ENCODE measurements around the gene ABCG4. TPM values are rescaled to one million over a fixed set of nuclear protein-coding genes. Genes with fewer than 3 reads are reported as not detected.

ABCG4 gene
- total and polyA plus RNA-seq, 3 donors from 2014 or later = 3.9 to 11.2 (median 5.4) TPM

GRCh38 chr11:119202554-119202953, 53.7 kb downstream of the ABCG4 start:
- intact Hi-C loops (cut with DNase I; ENCODE audit: low total_unique reads) = no loop called here
- WGBS, 2 donors = 92% methylated on average over 7 of the region's 7 CpGs
- TF ChIP-seq POLR2A (IDR thresholded peaks at IDR 0.05) = no peak
- no peak for TF ChIP-seq CTCF (IDR thresholded peaks at IDR 0.05)

GRCh38 chr11:119204066-119204465, 55.2 kb downstream of the ABCG4 start:
- 95 to 96% methylated on average over 9 of the region's 9 CpGs for WGBS, 2 donors
- no peak for DNase-seq
- TF ChIP-seq CTCF (IDR thresholded peaks at IDR 0.05) (no peak), POLR2A (IDR thresholded peaks at IDR 0.05) (no peak)
- intact Hi-C loops (cut with DNase I; ENCODE audit: low total_unique reads) = no loop called here
- no peaks in the 10 kb centered on the region for H3K36me3 ChIP-seq (ENCODE audit: low read depth, missing control alignments)
- H3K4me3 ChIP-seq = no peak overlapping the region
- no peak overlapping the region for H3K27ac ChIP-seq
- H3K27me3 ChIP-seq = no peaks in the 10 kb centered on the region
- no peaks in the 10 kb centered on the region for H3K9me3 ChIP-seq
- no peaks in the 10 kb centered on the region for H3K4me1 ChIP-seq

More at GRCh38 chr11:119202554-119202953, 53.7 kb downstream of the ABCG4 start:
- H3K9me3 ChIP-seq = no peaks in the 10 kb centered on the region
- no peaks in the 10 kb centered on the region for H3K36me3 ChIP-seq (ENCODE audit: low read depth, missing control alignments)
- no peak overlapping the region for H3K4me3 ChIP-seq
- no peak for DNase-seq
- H3K27me3 ChIP-seq = no peaks in the 10 kb centered on the region
- H3K4me1 ChIP-seq = no peaks in the 10 kb centered on the region
- H3K27ac ChIP-seq = no peak overlapping the region

GRCh38 chr11:119205080-119205479, 56.2 kb downstream of the ABCG4 start:
- Histone ChIP-seq H3K27ac (peak overlapping the region in 1 of 2 donors; percentile 98), H3K27me3 (no peaks in the 10 kb centered on the region), H3K36me3 (ENCODE audit: low read depth, missing control alignments) (no peaks in the 10 kb centered on the region), H3K4me3 (peak overlapping the region; percentile 90 to 91), H3K9me3 (no peaks in the 10 kb centered on the region), H3K4me1 (no peaks in the 10 kb centered on the region)
- DNase-seq = no peak
- intact Hi-C loops (cut with DNase I; ENCODE audit: low total_unique reads) = loop anchor here (5.0 kb wide), 1 partner anchor 117 kb away; no protein-coding TSS in a partner anchor
- TF ChIP-seq CTCF (IDR thresholded peaks at IDR 0.05) (no peak), POLR2A (IDR thresholded peaks at IDR 0.05) (no peak)
- 18 to 41% methylated on average over 10 of the region's 10 CpGs for WGBS, 2 donors

GRCh38 chr11:119205574-119206510, 57.0 kb downstream of the ABCG4 start, which contains the start of gene CBL:
Gene CBL (plus strand): TSS chr11:119206339. CDS start chr11:119206418, 79 bp downstream.
- H3K27me3 ChIP-seq = no peaks in the 10 kb centered on the region
- no peaks in the 10 kb centered on the region for H3K9me3 ChIP-seq
- peak within 1 kb of the TSS; percentile 86 to 98 for H3K27ac ChIP-seq
- H3K4me1 ChIP-seq = no peaks in the 10 kb centered on the region
- 0 to 1% methylated on average over 8 to 65 of the region's 88 CpGs for WGBS, 2 donors
- intact Hi-C loops (cut with DNase I; ENCODE audit: low total_unique reads) = loop anchor here (5.0 kb wide), 1 partner anchor 116 kb away; no protein-coding TSS in a partner anchor
- peak; percentile 64 to 93 (median 89) for TF ChIP-seq CTCF (IDR thresholded peaks at IDR 0.05)
- TF ChIP-seq POLR2A (IDR thresholded peaks at IDR 0.05) = no peak
- H3K4me3 ChIP-seq = peak within 1 kb of the TSS; percentile 90 to 91
- H3K36me3 ChIP-seq (ENCODE audit: low read depth, missing control alignments) = no peaks in the 10 kb centered on the region
- DNase-seq = peak; percentile 97
